PC-3 (cell line): ENCODE measurements around the gene SYNE1.

ENCODE experiments used
- EZH2 ChIP-seq: fragments of 300-600 bp; sonication (generic); IDR thresholded peaks from one replicate; pipeline ENCODE4 v1.6.1; 2017; ENCODE audit warnings: antibody characterized with exemption, mild to moderate bottlenecking, low read length; ENCODE audit not compliant: unreplicated experiment
- EZH2phosphoT487 ChIP-seq: fragments of 300-600 bp; sonication (generic); IDR thresholded peaks from 2 replicates; pipeline ENCODE4 v1.6.1; 2018; ENCODE audit warnings: mild to moderate bottlenecking, antibody characterized with exemption, low read length, borderline replicate concordance
- TF ChIP-seq, protein P1 (sequence below): fragments of 300-600 bp; sonication (generic); conservative IDR thresholded peaks from 2 replicates; pipeline ENCODE4 v1.5.1; 2017; ENCODE audit warnings: antibody characterized with exemption, low read depth, mild to moderate bottlenecking, low read length

DNA sequence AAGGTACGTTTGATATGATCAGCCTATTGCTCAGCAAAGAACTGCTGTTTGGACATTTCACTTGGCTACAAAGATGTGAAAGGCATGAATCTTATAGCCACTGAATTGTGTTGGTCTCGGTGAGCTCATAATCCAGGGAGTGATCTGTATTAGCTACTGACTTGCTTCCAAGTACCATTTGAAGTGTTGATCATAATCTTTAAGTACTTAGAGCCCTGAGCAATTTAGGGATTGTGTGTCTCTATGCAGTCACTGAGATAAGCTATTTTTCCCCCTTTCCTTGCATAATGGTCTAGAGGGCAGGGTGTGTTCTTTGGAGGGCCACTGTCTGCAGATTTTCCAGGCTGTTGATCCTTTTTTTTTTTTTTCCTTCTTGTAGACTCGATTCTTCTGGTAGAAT is 436.0 kb downstream of the SYNE1 start:
- TF ChIP-seq, protein P1, sequence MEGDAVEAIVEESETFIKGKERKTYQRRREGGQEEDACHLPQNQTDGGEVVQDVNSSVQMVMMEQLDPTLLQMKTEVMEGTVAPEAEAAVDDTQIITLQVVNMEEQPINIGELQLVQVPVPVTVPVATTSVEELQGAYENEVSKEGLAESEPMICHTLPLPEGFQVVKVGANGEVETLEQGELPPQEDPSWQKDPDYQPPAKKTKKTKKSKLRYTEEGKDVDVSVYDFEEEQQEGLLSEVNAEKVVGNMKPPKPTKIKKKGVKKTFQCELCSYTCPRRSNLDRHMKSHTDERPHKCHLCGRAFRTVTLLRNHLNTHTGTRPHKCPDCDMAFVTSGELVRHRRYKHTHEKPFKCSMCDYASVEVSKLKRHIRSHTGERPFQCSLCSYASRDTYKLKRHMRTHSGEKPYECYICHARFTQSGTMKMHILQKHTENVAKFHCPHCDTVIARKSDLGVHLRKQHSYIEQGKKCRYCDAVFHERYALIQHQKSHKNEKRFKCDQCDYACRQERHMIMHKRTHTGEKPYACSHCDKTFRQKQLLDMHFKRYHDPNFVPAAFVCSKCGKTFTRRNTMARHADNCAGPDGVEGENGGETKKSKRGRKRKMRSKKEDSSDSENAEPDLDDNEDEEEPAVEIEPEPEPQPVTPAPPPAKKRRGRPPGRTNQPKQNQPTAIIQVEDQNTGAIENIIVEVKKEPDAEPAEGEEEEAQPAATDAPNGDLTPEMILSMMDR = no peak
- TF ChIP-seq EZH2 (no peak), EZH2phosphoT487 (no peak)
